Liver (tissue), 9 donors: ENCODE measurements around the gene AEBP1. TPM values are rescaled to one million over a fixed set of nuclear protein-coding genes. Genes with fewer than 3 reads are reported as not detected.

Experiments
- DNase-seq: peaks from one replicate; pipeline ENCODE4 v3.0.0-alpha.2; 2017; ENCODE audit warnings: low spot score
- H3K27ac ChIP-seq, 2 donors: one replicate each; pipeline ENCODE4 v1.7.0; 2013; ENCODE audit warnings: inconsistent platforms in 2 of 2, low read length in 2 of 2, control low read depth in 1 of 2, low read depth in 1 of 2, mild to moderate bottlenecking in 1 of 2
- H3K27me3 ChIP-seq, 4 donors: one replicate each; pipeline versions ENCODE4 v1.6.1 to v1.7.0; 2013; ENCODE audit warnings: low read length in 3 of 4, inconsistent platforms in 1 of 4, mild to moderate bottlenecking in 1 of 4, moderate library complexity in 1 of 4; ENCODE audit not compliant: control insufficient read depth in 4 of 4, insufficient read depth in 4 of 4
- H3K36me3 ChIP-seq, 4 donors: one replicate each; pipeline versions ENCODE4 v1.6.1 to v1.7.0; 2013; ENCODE audit warnings: low read length in 3 of 4, mild to moderate bottlenecking in 3 of 4, low read depth in 1 of 4, moderate library complexity in 1 of 4; ENCODE audit not compliant: control insufficient read depth in 4 of 4, insufficient read depth in 3 of 4
- H3K4me1 ChIP-seq, 4 donors: one replicate each; pipeline versions ENCODE4 v1.6.1 to v1.7.0; 2013; ENCODE audit warnings: low read length in 3 of 4, mild to moderate bottlenecking in 3 of 4, moderate library complexity in 1 of 4; ENCODE audit not compliant: control insufficient read depth in 4 of 4, insufficient read depth in 4 of 4
- H3K4me3 ChIP-seq, 3 donors: one replicate each; pipeline versions ENCODE4 v1.6.1 to v1.7.0; 2013; ENCODE audit warnings: low read length in 3 of 3, control low read depth in 1 of 3, low read depth in 1 of 3, mild to moderate bottlenecking in 1 of 3
- H3K9ac ChIP-seq, 2 donors: one replicate each; pipeline ENCODE4 v1.7.0; 2013; ENCODE audit warnings: low read length in 2 of 2, mild to moderate bottlenecking in 2 of 2, moderate library complexity in 2 of 2, control low read depth in 1 of 2, low read depth in 1 of 2
- H3K9me3 ChIP-seq, 4 donors: one replicate each; pipeline versions ENCODE4 v1.6.1 to v1.7.0; 2013; ENCODE audit warnings: low read length in 3 of 4; ENCODE audit not compliant: control insufficient read depth in 4 of 4
- ATF3 ChIP-seq: IDR thresholded peaks from 2 replicates; pipeline ENCODE4 v1.6.1; 2016; ENCODE audit warnings: antibody characterized with exemption
- CTCF ChIP-seq: fragments of 150-350 bp; IDR thresholded peaks from 2 replicates; pipeline ENCODE4 v1.5.1; 2017; ENCODE audit warnings: improper control_type of control experiment, low read depth, low read length; ENCODE audit not compliant: missing input control
- EGR1 ChIP-seq, 2 donors: IDR thresholded peaks; 2 replicates each; pipeline ENCODE4 v1.6.1; 2016 to 2018; ENCODE audit warnings: antibody characterized with exemption in 2 of 2, low read depth in 2 of 2
- FOXA1 ChIP-seq: IDR thresholded peaks from 2 replicates; pipeline ENCODE4 v1.6.1; 2016; ENCODE audit warnings: antibody characterized with exemption
- FOXA2 ChIP-seq: IDR thresholded peaks from 2 replicates; pipeline ENCODE4 v1.6.1; 2016; ENCODE audit warnings: antibody characterized with exemption
- GABPA ChIP-seq, 2 donors: IDR thresholded peaks in 1 of 2; conservative IDR thresholded peaks in 1 of 2; 2 replicates each; pipeline ENCODE4 v1.6.1; 2016; ENCODE audit warnings: antibody characterized with exemption in 2 of 2, mild to moderate bottlenecking in 1 of 2, moderate library complexity in 1 of 2
- HNF4A ChIP-seq, 2 donors: conservative IDR thresholded peaks; 2 replicates each; pipeline ENCODE4 v1.6.1; 2016; ENCODE audit warnings: antibody characterized with exemption in 2 of 2, mild to moderate bottlenecking in 2 of 2
- HNF4G ChIP-seq: IDR thresholded peaks from 2 replicates; pipeline ENCODE4 v1.6.1; 2016; ENCODE audit warnings: antibody characterized with exemption
- JUND ChIP-seq, 2 donors: IDR thresholded peaks; 2 replicates each; pipeline ENCODE4 v1.6.1; 2016; ENCODE audit warnings: antibody characterized with exemption in 2 of 2
- MAX ChIP-seq: IDR thresholded peaks from 2 replicates; pipeline ENCODE4 v1.6.1; 2016; ENCODE audit warnings: antibody characterized with exemption
- REST ChIP-seq: IDR thresholded peaks from 2 replicates; pipeline ENCODE4 v1.6.1; 2016; ENCODE audit warnings: antibody characterized with exemption, mild to moderate bottlenecking
- RXRA ChIP-seq, 2 donors: IDR thresholded peaks; 2 replicates each; pipeline ENCODE4 v1.6.1; 2017 to 2018; ENCODE audit warnings: antibody characterized with exemption in 2 of 2, mild to moderate bottlenecking in 1 of 2
- SP1 ChIP-seq: IDR thresholded peaks from 2 replicates; pipeline ENCODE4 v1.6.1; 2018; ENCODE audit warnings: antibody characterized with exemption, mild to moderate bottlenecking
- TAF1 ChIP-seq: conservative IDR thresholded peaks from 2 replicates; pipeline ENCODE4 v1.6.1; 2016; ENCODE audit warnings: antibody characterized with exemption, mild to moderate bottlenecking
- YY1 ChIP-seq: IDR thresholded peaks from 2 replicates; pipeline ENCODE4 v1.6.1; 2016; ENCODE audit warnings: antibody characterized with exemption, mild to moderate bottlenecking
- WGBS: extraction: QIAGEN DNeasy Blood & Tissue Kit; methylation state at CpG from one replicate; pipeline ENCODE4 v1.1.7; 2013; 5-methylcytosine and 5-hydroxymethylcytosine counted together
- polyA plus RNA-seq, 2 donors: library from polyadenylated mRNA; stranded (reverse) in 1 of 2; unstranded in 1 of 2; fragments of 200-250 nt in 1 of 2; fragments of >200 nt in 1 of 2; fragmentation: Nextera tagmentation in 1 of 2; extraction: Ambion mirVana in 1 of 2; gene quantifications; one replicate each; pipeline versions ENCODE4 v1.2.1 to v1.2.3, GENCODE V29; 2013 to 2015
- total RNA-seq, 2 donors: library from RNA; depleted of rRNA; stranded (reverse); fragments of >200 nt; gene quantifications; one replicate each; pipeline ENCODE4 v1.2.3, GENCODE V29; 2014
- TF ChIP-seq, protein P1 (sequence below): IDR thresholded peaks from 2 replicates; pipeline ENCODE4 v1.6.1; 2016; ENCODE audit warnings: antibody characterized with exemption
- donor health status: healthy.
- donor health status: healthy.
- donor health status: healthy.
- donor health status: healthy.
- donor health status: healthy.

Gene AEBP1
- total and polyA plus RNA-seq, 4 donors: 3.4 to 13.3 (median 7.7) TPM

DNA sequence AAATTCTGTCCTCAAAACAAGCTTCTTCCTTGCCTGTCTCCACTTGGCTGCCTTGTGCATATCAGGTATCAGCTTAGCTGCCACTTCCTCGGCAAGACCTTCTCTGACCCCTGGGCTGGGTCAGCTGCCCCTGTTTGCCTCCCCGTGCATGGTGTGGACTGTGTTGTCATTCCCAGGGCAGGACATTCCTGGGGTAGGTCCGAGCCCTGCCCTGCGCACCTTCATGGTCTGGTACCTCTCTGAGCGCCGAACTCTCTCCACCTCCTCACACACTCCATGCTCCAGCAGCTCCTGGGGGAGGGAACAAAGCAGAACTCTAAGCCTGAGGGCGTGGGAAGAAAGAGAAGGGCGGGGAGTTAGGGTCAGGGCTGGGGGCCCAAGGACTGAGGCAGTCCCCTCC is 25.6 kb upstream of the AEBP1 start:
- TF ChIP-seq HNF4A (conservative IDR thresholded peaks at IDR 0.05) (no peak), CTCF (no peak), GABPA (IDR thresholded peaks at IDR 0.05 in 1 of 2, conservative IDR thresholded peaks at IDR 0.05 in 1 of 2) (no peak), SP1 (no peak), EGR1 (IDR thresholded peaks at IDR 0.05; ENCODE audit: low read depth in 2 of 2) (no peak), HNF4G (no peak), YY1 (no peak), TAF1 (no peak), FOXA2 (no peak), JUND (IDR thresholded peaks at IDR 0.05) (no peak), REST (no peak), FOXA1 (no peak), RXRA (IDR thresholded peaks at IDR 0.05) (no peak), MAX (no peak)
- TF ChIP-seq, protein P1, sequence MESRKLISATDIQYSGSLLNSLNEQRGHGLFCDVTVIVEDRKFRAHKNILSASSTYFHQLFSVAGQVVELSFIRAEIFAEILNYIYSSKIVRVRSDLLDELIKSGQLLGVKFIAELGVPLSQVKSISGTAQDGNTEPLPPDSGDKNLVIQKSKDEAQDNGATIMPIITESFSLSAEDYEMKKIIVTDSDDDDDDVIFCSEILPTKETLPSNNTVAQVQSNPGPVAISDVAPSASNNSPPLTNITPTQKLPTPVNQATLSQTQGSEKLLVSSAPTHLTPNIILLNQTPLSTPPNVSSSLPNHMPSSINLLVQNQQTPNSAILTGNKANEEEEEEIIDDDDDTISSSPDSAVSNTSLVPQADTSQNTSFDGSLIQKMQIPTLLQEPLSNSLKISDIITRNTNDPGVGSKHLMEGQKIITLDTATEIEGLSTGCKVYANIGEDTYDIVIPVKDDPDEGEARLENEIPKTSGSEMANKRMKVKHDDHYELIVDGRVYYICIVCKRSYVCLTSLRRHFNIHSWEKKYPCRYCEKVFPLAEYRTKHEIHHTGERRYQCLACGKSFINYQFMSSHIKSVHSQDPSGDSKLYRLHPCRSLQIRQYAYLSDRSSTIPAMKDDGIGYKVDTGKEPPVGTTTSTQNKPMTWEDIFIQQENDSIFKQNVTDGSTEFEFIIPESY: no peak
- Histone ChIP-seq H3K27ac (no peak overlapping the region), H3K36me3 (peaks cover 5 to 37% (median 15%) of the 10 kb centered on the region in 4 donors), H3K4me1 (peaks cover 16 to 66% (median 42%) of the 10 kb centered on the region in 4 donors), H3K4me3 (no peak overlapping the region), H3K27me3 (no peaks in the 10 kb centered on the region), H3K9me3 (no peaks in the 10 kb centered on the region), H3K9ac (no peak overlapping the region)
- WGBS: 87% methylated on average over 8 of the region's 8 CpGs
- DNase-seq: no peak

- Histone ChIP-seq H3K9me3 (no peaks in the 10 kb centered on the region), H3K27me3 (no peaks in the 10 kb centered on the region), H3K9ac (no peak overlapping the region), H3K4me3 (no peak overlapping the region), H3K27ac (no peak overlapping the region), H3K36me3 (peaks cover 5 to 37% (median 15%) of the 10 kb centered on the region in 4 donors), H3K4me1 (peaks cover 13 to 56% (median 33%) of the 10 kb centered on the region in 4 donors)
- 89% methylated on average over 11 of the region's 11 CpGs for WGBS
- no peak for DNase-seq
- no peak for TF ChIP-seq MAX
- no peak for TF ChIP-seq CTCF
- no peak for TF ChIP-seq HNF4A (conservative IDR thresholded peaks at IDR 0.05)
- TF ChIP-seq REST: no peak
- no peak for TF ChIP-seq RXRA (IDR thresholded peaks at IDR 0.05)
- no peak for TF ChIP-seq GABPA (IDR thresholded peaks at IDR 0.05 in 1 of 2, conservative IDR thresholded peaks at IDR 0.05 in 1 of 2)
- TF ChIP-seq SP1: no peak
- no peak for TF ChIP-seq ATF3
- no peak for TF ChIP-seq TAF1
Measured at GRCh38 chr7:44079331-44080021, 24.7 kb upstream of the AEBP1 start.
